BJ (cell line): ENCODE measurements around the gene JPT2. TPM values are rescaled to one million over a fixed set of nuclear protein-coding genes. Genes with fewer than 3 reads are reported as not detected.
A peak's percentile ranks its signal among the peaks of the same experiment; 100 is the strongest.

Experiments used
- CTCF ChIA-PET: fragments of 350-600 bp; formaldehyde crosslinking; extraction: SDS; loops from one replicate; lab custom pipeline; 2021; ENCODE audit warnings: antibody characterized with exemption, inconsistent platforms; lab: Yijun Ruan, JAX
- POLR2A ChIA-PET: fragments of 300-600 bp; sonication (Branson Sonifier 250); formaldehyde crosslinking; extraction: SDS; loops from one replicate; lab custom pipeline; 2021; ENCODE audit warnings: antibody characterized with exemption; lab: Charles Lee
- DNase-seq: peaks from one replicate; pipeline ENCODE4 v3.0.0-alpha.2; 2011; ENCODE audit warnings: low read depth
- H3K27me3 ChIP-seq: 2 replicates; pipeline ENCODE4 v1.6.0; 2011; ENCODE audit warnings: low read length; ENCODE audit not compliant: control insufficient read depth, insufficient read depth
- H3K36me3 ChIP-seq: 2 replicates; pipeline ENCODE4 v1.5.1; 2011; ENCODE audit warnings: low read length; ENCODE audit not compliant: control insufficient read depth, insufficient read depth
- H3K4me3 ChIP-seq: 2 replicates; pipeline ENCODE4 v1.5.1; 2011; ENCODE audit warnings: low read depth, mild to moderate bottlenecking, control low read depth, low read length
- polyA minus RNA-seq: library from RNA; depleted of rRNA, polyadenylated mRNA; stranded (reverse); fragments of >200 nt; gene quantifications from 2 replicates; pipeline ENCODE4 v1.2.3, GENCODE V29; 2011; rRNA and poly(A)+ RNA removed
- polyA plus RNA-seq: library from polyadenylated mRNA; depleted of rRNA; stranded (reverse); fragments of >200 nt; gene quantifications from 2 replicates; pipeline ENCODE4 v1.2.3, GENCODE V29; 2011; rRNA removed
- TF ChIP-seq, protein P1 (sequence below): IDR thresholded peaks from 2 replicates; pipeline ENCODE4 v1.5.1; 2011; ENCODE audit warnings: low read depth, mild to moderate bottlenecking, control low read depth, inconsistent platforms, low read length, moderate library complexity; ENCODE audit not compliant: insufficient read depth

JPT2 gene, protein sequence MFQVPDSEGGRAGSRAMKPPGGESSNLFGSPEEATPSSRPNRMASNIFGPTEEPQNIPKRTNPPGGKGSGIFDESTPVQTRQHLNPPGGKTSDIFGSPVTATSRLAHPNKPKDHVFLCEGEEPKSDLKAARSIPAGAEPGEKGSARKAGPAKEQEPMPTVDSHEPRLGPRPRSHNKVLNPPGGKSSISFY
- polyA plus RNA-seq: 46.2 and 47.6 TPM in 2 replicates
- polyA minus RNA-seq: 19.7 and 20.9 TPM in 2 replicates

DNA sequence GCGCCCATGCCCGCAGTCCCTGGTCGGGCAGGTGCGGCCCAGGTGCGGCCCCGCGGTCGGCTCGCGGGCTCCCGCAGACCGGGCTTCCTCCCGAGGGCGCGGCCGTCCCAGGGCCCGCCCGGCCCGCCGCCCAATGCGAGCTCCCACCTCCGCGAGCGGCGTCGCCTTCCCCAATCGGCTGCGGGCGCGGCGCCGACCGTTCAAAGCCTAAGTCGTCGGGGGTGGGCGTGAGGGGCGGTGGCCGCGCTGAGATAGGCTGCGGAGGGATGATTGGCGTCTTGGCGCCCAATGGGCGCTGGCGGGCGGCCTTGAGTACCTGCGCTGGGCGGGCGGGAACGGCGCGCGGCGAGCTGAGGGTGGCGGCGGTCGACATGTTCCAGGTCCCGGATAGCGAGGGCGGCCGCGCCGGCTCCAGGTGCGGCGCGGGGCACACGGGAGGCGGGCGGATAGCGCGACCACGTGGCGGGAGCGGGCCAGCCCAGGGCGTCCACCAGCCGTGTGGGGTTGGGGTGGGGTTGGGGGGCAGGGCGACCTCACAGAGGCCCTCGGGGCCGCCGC, at the start of gene JPT2:
TSS of gene JPT2 (plus strand) at position 338 of the 558 bp plus-strand sequence. CDS start at position 372, 34 bp downstream.
- TF ChIP-seq, protein P1, sequence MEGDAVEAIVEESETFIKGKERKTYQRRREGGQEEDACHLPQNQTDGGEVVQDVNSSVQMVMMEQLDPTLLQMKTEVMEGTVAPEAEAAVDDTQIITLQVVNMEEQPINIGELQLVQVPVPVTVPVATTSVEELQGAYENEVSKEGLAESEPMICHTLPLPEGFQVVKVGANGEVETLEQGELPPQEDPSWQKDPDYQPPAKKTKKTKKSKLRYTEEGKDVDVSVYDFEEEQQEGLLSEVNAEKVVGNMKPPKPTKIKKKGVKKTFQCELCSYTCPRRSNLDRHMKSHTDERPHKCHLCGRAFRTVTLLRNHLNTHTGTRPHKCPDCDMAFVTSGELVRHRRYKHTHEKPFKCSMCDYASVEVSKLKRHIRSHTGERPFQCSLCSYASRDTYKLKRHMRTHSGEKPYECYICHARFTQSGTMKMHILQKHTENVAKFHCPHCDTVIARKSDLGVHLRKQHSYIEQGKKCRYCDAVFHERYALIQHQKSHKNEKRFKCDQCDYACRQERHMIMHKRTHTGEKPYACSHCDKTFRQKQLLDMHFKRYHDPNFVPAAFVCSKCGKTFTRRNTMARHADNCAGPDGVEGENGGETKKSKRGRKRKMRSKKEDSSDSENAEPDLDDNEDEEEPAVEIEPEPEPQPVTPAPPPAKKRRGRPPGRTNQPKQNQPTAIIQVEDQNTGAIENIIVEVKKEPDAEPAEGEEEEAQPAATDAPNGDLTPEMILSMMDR: no peak
- DNase-seq: peak; percentile 82
- Histone ChIP-seq H3K27me3 (no peaks in the 10 kb centered on the region), H3K36me3 (peaks cover 16% of the 10 kb centered on the region), H3K4me3 (peak within 1 kb of the TSS; percentile 53)
- ChIA-PET POLR2A (no interaction called here), CTCF (interaction anchor here (0.7 to 2.0 kb wide), 6 partner anchors 12 to 185 kb away, joined by 3 to 6 read pairs (median 3); partner anchors contain the start of genes MAPK8IP3 and TELO2)

DNA sequence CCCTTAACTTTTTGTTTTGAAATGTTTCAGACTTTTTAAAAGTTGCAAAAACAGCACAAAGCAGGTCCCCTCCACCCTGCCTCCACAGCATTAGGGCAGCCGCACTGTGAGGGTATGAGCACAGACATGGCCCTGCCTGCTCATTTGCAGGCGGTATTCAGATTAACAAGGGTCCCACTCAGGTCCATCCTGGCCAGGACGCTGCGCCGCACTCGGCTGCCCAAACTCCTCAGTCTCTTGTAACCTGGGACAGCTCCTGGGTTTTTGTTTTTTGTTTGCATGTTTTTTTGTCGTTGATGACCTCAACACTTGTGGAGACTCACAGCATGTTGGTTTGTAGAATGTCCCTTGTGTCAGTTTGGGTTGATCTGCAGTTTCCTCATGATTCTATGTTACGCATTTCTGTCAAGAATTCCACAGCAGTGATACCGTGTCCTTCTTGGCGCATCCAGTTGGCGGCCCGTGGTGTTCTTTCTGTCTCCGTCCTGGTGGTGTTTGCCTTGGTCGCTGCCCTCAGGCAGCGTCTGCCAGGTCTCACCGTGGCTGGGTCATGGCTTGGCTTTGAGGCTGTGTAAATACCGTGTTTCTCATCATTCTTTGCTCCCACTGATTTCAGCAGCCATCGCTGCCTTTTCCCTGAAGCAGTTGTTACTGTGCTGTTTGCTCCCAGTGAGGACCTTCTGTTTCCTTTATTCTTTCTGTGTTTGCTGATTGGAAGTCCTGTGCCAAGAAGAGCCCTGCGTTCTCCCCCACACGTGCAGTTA, 47.4 kb upstream of the JPT2 start:
- Histone ChIP-seq H3K36me3 (peaks cover 35% of the 10 kb centered on the region), H3K27me3 (no peaks in the 10 kb centered on the region), H3K4me3 (no peak overlapping the region)
- ChIA-PET CTCF (no interaction called here), POLR2A (no interaction called here)
- no peak for DNase-seq
- TF ChIP-seq, protein P1: no peak

DNA sequence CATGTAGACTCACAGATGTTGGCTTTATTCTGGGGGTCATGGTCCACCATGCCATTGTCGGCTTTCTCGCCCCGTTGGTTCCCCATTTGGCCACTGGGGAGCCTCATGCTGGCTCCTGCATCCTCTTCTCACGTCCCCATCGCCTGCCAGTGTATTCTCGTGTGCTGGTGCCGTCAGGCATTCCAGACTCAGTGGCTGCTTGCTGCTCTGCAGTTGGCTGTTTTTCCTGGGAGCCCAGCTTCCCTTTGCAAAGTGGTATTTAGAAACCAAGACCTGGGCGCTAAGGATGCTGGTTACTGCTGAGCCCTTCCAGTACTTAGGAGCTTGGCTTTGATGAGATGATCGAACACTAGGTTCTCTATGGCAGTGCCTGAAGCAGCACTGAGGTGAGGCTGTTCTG, 46.8 kb upstream of the JPT2 start:
- CTCF ChIA-PET: no interaction called here
- POLR2A ChIA-PET: no interaction called here
- Histone ChIP-seq H3K36me3 (peaks cover 33% of the 10 kb centered on the region), H3K4me3 (no peak overlapping the region), H3K27me3 (no peaks in the 10 kb centered on the region)
- DNase-seq: no peak
- TF ChIP-seq, protein P1: no peak

DNA sequence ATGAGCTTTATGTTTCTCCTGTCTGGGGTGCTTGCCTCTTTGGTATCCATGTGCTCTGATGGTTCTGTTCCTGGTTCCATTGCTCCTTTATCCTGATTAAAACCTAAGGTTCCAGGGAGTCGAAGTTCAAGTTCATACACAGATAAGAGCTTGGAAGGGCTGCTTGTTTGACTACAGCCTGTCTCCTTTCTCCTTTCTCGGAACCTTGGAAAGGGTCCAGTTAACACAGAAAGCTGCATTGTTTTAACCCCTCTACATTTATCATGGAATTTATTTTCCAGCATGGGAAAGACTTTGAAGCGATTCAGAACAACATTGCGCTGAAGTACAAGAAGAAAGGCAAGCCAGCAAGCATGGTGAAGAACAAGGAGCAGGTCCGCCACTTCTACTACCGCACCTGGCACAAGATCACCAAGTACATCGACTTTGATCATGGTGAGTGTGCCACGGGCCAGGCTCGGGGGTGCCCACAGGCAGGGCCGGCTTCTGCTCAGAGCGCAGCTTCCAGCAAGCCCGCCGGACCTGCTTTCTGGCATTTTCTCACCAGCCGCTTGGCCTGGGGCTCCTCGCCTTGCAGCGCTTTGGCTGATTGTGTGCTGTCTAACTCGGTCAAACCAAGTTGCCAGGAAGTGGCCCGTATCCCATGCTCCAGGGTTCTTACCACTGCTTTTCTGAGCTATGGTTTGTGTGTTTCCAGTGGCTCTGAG, 46.0 kb upstream of the JPT2 start:
- CTCF ChIA-PET: no interaction called here
- no peaks in the 10 kb centered on the region for H3K27me3 ChIP-seq
- POLR2A ChIA-PET: no interaction called here

More for the DNA sequence above, 46.0 kb upstream of the JPT2 start:
- Histone ChIP-seq H3K36me3 (peaks cover 34% of the 10 kb centered on the region), H3K4me3 (no peak overlapping the region)
- TF ChIP-seq, protein P1: no peak
- no peak for DNase-seq
